HUDEP-2 (cell line): ENCODE results near the gene DST.

Experiments
- DNase-seq, 76 experiments: peaks; one replicate each; lab custom pipeline; 2025; ENCODE audit not compliant: unreplicated experiment in 76 of 76; lab: John Stamatoyannopoulos, UW

DST gene

DNA sequence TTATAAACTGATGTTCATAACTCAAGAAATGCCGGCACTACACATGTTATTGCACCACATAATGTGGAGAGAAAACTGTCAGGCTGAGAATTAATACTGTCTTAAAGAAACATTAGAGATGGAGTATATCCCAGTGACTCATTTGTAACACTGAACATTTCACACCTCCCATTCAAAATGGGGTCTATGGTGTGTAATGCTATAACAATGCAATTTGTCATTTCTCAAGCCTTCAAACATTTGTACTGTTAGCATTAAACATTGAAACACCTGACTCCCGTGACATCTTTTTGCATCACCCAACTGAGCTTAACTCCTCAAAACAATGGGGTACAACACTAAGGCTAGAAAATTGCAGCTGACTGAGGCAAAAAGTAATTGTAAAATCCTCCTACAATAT lies 151.7 kb downstream of the DST start:
- DNase-seq = no peak

DNA sequence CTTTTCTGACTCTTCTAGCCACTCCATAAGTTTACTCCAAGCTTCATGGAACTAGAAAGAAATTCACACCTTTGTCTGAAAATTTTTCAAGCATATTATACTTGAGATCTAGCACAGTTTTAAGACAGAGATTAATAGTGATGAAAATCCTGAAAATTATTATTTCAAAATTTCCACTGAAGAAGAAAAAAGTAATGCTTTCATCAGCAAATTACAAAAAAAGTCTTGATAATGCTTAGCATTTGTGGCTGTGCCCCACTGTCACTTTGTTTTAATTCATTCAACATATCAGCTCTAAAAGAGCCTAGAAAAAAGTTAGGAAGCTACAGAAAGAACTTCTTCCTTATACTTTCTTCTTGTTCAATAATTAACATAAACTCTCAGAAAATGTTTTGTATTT lies 153.1 kb downstream of the DST start:
- no peak for DNase-seq

- no peak for DNase-seq
Measured at GRCh38 chr6:56488281-56488680, 154.4 kb downstream of the DST start.

- no peak for DNase-seq
Measured at GRCh38 chr6:56486681-56487080, 156.0 kb downstream of the DST start.

GRCh38 chr6:56484669-56485068 lies 158.0 kb downstream of the DST start:
- DNase-seq = no peak

DNA sequence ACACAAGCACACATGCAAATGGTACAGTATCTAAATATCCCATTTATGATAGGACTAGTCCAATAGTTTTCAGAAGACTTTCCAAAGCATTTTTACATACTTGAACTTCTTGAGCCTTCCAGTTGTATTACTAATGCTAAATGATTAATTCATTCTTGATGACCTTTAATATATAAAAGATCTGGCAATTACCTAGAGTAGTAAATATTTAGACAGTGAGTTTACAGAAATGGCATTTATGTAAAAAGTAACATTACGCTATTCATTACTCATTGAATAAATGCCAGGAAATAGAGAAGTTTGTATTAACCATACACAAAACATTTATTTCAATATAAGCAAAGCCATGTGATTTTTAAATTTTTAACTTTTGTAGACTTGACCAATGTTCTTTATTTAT lies 158.8 kb downstream of the DST start:
- no peak for DNase-seq

- no peak for DNase-seq
Measured at GRCh38 chr6:56482525-56482924, 160.2 kb downstream of the DST start.

GRCh38 chr6:56481957-56482356 lies 160.7 kb downstream of the DST start:
- DNase-seq = no peak

GRCh38 chr6:56480654-56481337 lies 161.9 kb downstream of the DST start:
- no peak for DNase-seq

DNA sequence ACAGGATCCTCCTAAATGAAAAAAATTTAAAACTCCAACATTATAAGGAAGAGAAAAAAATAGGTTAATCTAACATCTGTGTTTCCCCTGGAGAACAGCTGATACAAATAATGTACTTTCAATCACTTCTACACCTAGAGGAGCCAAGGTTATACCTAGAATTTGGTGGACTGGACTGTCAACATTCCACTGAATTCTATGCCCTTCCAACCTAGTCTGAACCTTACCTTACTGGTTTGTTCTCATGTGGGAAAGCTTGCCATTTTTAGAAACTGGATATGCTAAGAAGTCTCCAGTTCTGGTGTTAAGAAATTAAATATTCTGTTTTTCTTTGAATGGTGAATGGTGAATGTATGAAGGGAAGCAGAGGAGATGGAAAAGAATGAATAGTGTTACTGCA lies 162.4 kb downstream of the DST start:
- DNase-seq = no peak

- DNase-seq = no peak
Measured at GRCh38 chr6:56479381-56479780, 163.3 kb downstream of the DST start.

DNA sequence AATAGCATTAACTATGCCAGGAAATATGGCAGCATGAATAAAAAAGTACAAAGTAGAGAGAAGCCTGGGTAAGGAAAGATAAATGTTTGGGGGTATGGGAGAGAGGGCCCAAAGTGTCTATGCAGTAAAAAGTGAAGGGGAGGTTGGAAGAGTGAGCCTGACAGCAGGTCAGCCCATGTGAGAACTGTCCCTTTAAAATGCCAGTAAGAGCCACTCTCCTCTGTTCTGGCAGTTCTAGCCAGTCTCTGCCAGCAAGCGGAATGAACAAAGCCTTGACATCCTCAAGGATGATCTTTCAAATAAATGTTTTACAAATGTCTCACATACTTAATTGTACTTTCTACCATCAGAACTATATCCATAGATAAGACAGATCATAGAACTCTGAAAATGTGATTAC lies 164.5 kb downstream of the DST start:
- DNase-seq = no peak

DNA sequence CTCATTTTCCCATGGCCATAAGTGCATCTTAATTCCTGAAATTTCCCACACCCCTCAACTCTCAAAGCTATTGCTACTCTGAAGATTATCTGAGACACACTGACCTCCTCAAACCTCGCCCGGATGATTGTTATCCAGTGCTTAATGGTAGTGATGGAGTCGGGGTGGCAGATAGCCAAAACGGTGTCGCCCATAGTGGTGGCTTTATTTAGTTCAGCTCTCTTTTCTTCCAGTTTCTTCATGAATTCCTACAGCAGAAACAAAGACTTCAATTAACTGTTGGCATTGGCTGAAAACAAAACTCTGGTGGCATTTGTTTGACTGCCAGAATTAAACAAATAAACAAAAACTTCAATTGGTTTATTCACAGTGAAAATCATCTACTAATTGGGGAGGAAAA lies 165.4 kb downstream of the DST start:
- no peak for DNase-seq

DNA sequence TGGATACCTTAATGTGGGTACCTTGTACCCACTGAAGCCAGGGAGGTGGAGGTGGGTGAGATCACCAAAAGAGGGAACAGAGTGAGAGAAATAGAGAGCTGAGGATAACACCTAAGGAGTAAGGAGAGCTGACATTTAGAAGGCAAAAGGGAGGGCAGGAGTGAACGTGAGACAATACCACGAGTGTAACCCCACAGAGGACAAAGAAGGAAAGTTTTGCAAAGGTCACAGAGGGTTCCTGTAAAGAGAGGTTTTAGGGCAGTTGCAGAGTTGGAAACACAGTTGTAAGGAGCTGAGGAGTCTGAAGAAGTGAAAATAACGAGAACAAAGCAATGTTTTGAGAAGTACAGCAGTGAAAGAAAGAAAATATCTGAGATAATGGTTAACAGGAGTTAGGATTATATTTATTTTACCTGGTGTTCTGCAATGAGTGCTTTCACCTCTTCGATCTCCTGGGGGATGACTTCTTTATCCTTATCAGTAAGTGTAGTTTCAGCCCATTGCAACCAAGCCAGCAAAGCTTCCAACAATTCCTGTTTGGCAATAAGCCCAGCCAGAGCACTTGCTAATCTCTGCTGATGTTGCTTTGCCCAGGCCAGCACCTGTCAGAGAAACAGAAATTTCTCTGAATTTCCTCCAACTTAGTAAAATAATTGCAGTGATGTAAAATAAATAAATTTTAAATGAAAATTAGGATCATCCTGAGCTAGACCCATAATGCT lies 166.8 kb downstream of the DST start:
- peak in 5 of 76 experiments; percentile 2 to 29 (median 2) for DNase-seq

DNA sequence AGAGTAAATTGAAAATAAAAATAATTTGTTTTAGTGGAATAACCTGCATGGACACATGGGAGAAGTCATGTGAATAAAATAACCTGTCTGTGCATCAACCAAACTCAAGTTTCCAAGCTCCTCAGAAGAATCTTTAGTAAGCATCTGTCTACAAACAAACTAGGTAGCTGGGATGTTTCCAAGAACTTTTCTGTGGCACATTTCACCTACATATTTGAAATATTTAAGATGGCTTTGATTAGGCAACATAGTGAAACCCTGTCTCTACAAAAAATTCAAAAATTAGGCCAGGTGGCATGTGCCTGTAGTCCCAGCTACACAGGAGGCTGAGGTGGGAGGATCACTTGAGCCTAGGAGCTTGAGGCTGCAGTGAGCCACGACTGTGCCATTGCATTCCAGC lies 168.2 kb downstream of the DST start:
- DNase-seq = no peak

DNA sequence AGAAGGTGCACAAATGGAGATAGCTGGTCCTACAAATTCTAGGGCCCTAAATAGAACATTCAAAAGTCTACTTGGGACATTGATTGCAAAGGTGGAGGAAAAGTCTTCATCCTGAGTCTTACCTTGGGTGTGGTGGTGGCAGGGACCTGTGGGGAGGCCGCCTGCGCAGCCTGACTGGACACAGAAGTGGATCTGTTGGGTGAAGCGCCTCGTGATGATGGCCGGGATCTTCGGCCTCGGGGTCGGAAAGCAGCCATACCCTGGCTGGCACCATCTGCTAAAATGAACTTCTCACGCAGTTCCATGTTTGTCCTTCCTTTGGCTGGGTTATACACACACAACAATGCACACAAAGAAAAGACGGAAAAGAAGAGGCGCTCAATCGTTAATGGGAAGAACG lies 179.2 kb downstream of the DST start:
- DNase-seq = no peak

- no peak for DNase-seq
Measured at GRCh38 chr6:56459030-56459805, 183.5 kb downstream of the DST start.

GRCh38 chr6:56458324-56458884 lies 184.3 kb downstream of the DST start:
- no peak for DNase-seq

- no peak for DNase-seq
Measured at GRCh38 chr6:56456785-56457184, 185.9 kb downstream of the DST start.

DNA sequence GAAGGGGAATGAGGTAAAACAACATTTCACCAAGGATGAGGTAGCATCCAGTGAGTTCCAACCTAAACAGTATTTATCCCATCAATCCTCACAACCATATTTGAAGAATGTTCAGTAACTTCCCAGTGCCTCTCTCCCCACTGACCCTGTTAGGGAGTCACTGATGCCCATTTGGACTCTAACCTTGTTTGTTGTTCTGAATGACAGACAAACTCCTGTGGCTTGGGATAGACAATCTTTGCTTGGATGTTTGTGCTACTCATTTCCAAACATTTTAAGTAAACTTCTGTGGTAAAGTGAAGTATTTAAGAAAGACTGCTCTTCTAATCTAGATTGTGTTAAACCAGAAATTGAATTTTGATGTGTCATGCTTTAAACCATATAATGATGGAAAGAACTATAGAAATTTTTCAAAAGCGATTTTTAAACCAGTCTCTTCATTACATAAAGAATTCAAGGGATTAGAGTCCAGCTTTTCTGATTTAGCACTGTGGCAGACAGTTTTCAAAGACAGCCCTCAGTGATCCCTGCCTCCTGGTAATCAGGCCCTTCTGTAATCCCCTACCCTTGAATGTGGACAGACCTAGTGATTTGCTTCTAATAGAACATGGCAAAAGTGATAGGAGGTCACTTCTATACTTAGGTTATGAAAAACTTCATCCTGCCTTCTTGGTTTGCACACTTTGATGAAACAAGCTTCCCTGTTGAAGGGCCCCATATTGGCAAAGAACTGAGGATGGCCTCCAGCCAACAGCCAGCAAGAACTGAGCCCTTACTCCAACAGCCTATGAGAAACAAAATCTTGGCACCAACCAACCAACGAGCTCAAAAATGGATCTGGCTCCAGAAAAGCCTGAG lies 191.6 kb downstream of the DST start:
- peak in 22 of 76 experiments; percentile 9 to 67 (median 31) for DNase-seq
